CD4-positive, alpha-beta memory T cell (primary cell): ENCODE results near the gene CNN3. TPM values are rescaled to one million over a fixed set of nuclear protein-coding genes. Genes with fewer than 3 reads are reported as not detected.

ENCODE experiments used
- CTCF ChIA-PET: fragments of 350-600 bp; sonication (Branson Sonifier 250); formaldehyde crosslinking; loops from one replicate; lab custom pipeline; 2021; ENCODE audit warnings: inconsistent platforms; ENCODE audit not compliant: partially characterized antibody; lab: Charles Lee
- POLR2A ChIA-PET: fragments of 350-600 bp; sonication (Branson Sonifier 250); formaldehyde crosslinking; loops from one replicate; lab custom pipeline; 2021; ENCODE audit not compliant: partially characterized antibody; lab: Charles Lee
- DNase-seq, 5 donors: peaks; one replicate each; pipeline versions ENCODE4 v3.0.0 to v3.0.0-alpha.2; 2020 to 2022; ENCODE audit warnings: mixed read lengths in 1 of 5
- H3K27ac ChIP-seq: one replicate; pipeline ENCODE4 v1.7.0; 2013; ENCODE audit warnings: low read depth, low read length
- H3K27me3 ChIP-seq: 2 replicates; pipeline ENCODE4 v1.7.0; 2013; ENCODE audit warnings: mild to moderate bottlenecking, low read length, moderate library complexity; ENCODE audit not compliant: insufficient read depth
- H3K36me3 ChIP-seq: 2 replicates; pipeline ENCODE4 v1.7.0; 2013; ENCODE audit warnings: mild to moderate bottlenecking, low read length, moderate library complexity; ENCODE audit not compliant: insufficient read depth
- H3K4me1 ChIP-seq: 2 replicates; pipeline ENCODE4 v1.7.0; 2013; ENCODE audit warnings: mild to moderate bottlenecking, low read length, moderate library complexity; ENCODE audit not compliant: insufficient read depth
- H3K4me3 ChIP-seq, 2 donors: one replicate each; pipeline ENCODE4 v1.7.0; 2013; ENCODE audit warnings: low read length in 2 of 2, mild to moderate bottlenecking in 1 of 2
- H3K9me3 ChIP-seq, 2 donors: one replicate each; pipeline ENCODE4 v1.7.0; 2013; ENCODE audit warnings: low read length in 2 of 2, control low read depth in 1 of 2; ENCODE audit not compliant: control insufficient read depth in 1 of 2
- H3K27ac Mint-ChIP-seq, 7 donors: one replicate each; pipeline ENCODE4 v1.8.0; 2020 to 2021; ENCODE audit warnings: mixed read lengths in 7 of 7, mild to moderate bottlenecking in 6 of 7, inconsistent platforms in 3 of 7, moderate library complexity in 3 of 7
- H3K27me3 Mint-ChIP-seq, 2 donors: one replicate each; pipeline ENCODE4 v1.8.0; 2020 to 2021; ENCODE audit warnings: mixed read lengths in 2 of 2
- H3K36me3 Mint-ChIP-seq, 2 donors: one replicate each; pipeline ENCODE4 v1.8.0; 2020 to 2021; ENCODE audit warnings: mixed read lengths in 2 of 2, inconsistent platforms in 1 of 2, mild to moderate bottlenecking in 1 of 2
- H3K4me1 Mint-ChIP-seq, 4 donors: one replicate each; pipeline ENCODE4 v1.8.0; 2020 to 2021; ENCODE audit warnings: mixed read lengths in 4 of 4, mild to moderate bottlenecking in 1 of 4
- H3K4me3 Mint-ChIP-seq, 8 donors: one replicate each; pipeline ENCODE4 v1.8.0; 2020 to 2021; ENCODE audit warnings: mixed read lengths in 8 of 8, mild to moderate bottlenecking in 7 of 8, moderate library complexity in 6 of 8, inconsistent platforms in 3 of 8
- H3K9me3 Mint-ChIP-seq, 8 donors: one replicate each; pipeline ENCODE4 v1.8.0; 2020 to 2021; ENCODE audit warnings: mixed read lengths in 8 of 8, mild to moderate bottlenecking in 5 of 8, inconsistent platforms in 3 of 8, moderate library complexity in 1 of 8
- intact Hi-C: fragments of 100-400 bp; cut with micrococcal nuclease; formaldehyde crosslinking; loops from one replicate; pipeline ENCODE4 v1.15.1; 2023
- polyA plus RNA-seq, 2 donors: library from polyadenylated mRNA; unstranded; fragments of 300-500 nt; fragmentation: Illumina TruSeq; gene quantifications; one replicate each; pipeline ENCODE4 v1.2.3, GENCODE V29; 2021
- total RNA-seq, 2 experiments: library from RNA; stranded (reverse); gene quantifications; one replicate each; pipeline ENCODE4 v1.2.3, GENCODE V29; 2021

The CNN3 gene
- total and polyA plus RNA-seq, 4 experiments from 2014 or later = 1.9 to 3.2 (median 2.4) TPM

GRCh38 chr1:94966033-94966432, 39.1 kb upstream of the CNN3 start:
- no peaks in the 10 kb centered on the region for H3K36me3 ChIP-seq
- intact Hi-C loops = no loop called here
- H3K27me3 Mint-ChIP-seq = no peaks in the 10 kb centered on the region
- H3K4me1 Mint-ChIP-seq = peaks cover 4 to 12% (median 6%) of the 10 kb centered on the region in 4 donors
- no peak overlapping the region for H3K4me3 Mint-ChIP-seq
- H3K27ac ChIP-seq = no peak overlapping the region
- ChIA-PET CTCF (no interaction called here), POLR2A (no interaction called here)
- peaks cover 3 to 5% of the 10 kb centered on the region in 2 donors for H3K36me3 Mint-ChIP-seq
- H3K4me1 ChIP-seq = peaks cover 15% of the 10 kb centered on the region
- DNase-seq = no peak
- peaks cover 0 to 2% (median 0%) of the 10 kb centered on the region in 8 donors for H3K9me3 Mint-ChIP-seq
- no peaks in the 10 kb centered on the region for H3K27me3 ChIP-seq
- H3K27ac Mint-ChIP-seq = no peak overlapping the region
- H3K9me3 ChIP-seq = no peaks in the 10 kb centered on the region
- no peak overlapping the region for H3K4me3 ChIP-seq

GRCh38 chr1:94963864-94964263, 37.0 kb upstream of the CNN3 start:
- H3K27ac ChIP-seq = no peak overlapping the region
- peaks cover 3 to 5% of the 10 kb centered on the region in 2 donors for H3K36me3 Mint-ChIP-seq
- peak overlapping the region in 1 of 7 donors; percentile 87 for H3K27ac Mint-ChIP-seq
- intact Hi-C loops = loop anchor here (5.0 kb wide), 2 partner anchors 37 to 1617 kb away; partner anchors contain the start of genes CNN3 and DR1
- H3K4me3 ChIP-seq = no peak overlapping the region
- no peaks in the 10 kb centered on the region for H3K9me3 ChIP-seq
- POLR2A ChIA-PET = interaction anchor here (1.2 kb wide), 1 partner anchor 109 kb away, joined by 5 read pairs; no protein-coding TSS in a partner anchor
- no peaks in the 10 kb centered on the region for H3K27me3 Mint-ChIP-seq
- H3K27me3 ChIP-seq = no peaks in the 10 kb centered on the region
- peaks cover 4 to 12% (median 6%) of the 10 kb centered on the region in 4 donors for H3K4me1 Mint-ChIP-seq
- peaks cover 0 to 2% (median 0%) of the 10 kb centered on the region in 8 donors for H3K9me3 Mint-ChIP-seq
- peak overlapping the region in 3 of 8 donors; percentile 20 to 61 (median 28) for H3K4me3 Mint-ChIP-seq
- DNase-seq = no peak
- CTCF ChIA-PET = interaction anchor here (0.7 to 1.9 kb wide), 2 partner anchors 10 to 110 kb away, joined by 3 to 6 read pairs; no protein-coding TSS in a partner anchor
- H3K36me3 ChIP-seq = no peaks in the 10 kb centered on the region
- peaks cover 15% of the 10 kb centered on the region for H3K4me1 ChIP-seq

GRCh38 chr1:94962409-94963265, 35.7 kb upstream of the CNN3 start:
- Histone ChIP-seq H3K27ac (peak overlapping the region; percentile 38), H3K27me3 (no peaks in the 10 kb centered on the region), H3K9me3 (no peaks in the 10 kb centered on the region), H3K36me3 (no peaks in the 10 kb centered on the region), H3K4me3 (peak overlapping the region; percentile 58 to 68), H3K4me1 (peaks cover 15% of the 10 kb centered on the region)
- H3K9me3 Mint-ChIP-seq = no peaks in the 10 kb centered on the region
- CTCF ChIA-PET = interaction anchor here (0.6 kb wide), 1 partner anchor 104 kb away, joined by 3 read pairs; no protein-coding TSS in a partner anchor
- peaks cover 4 to 12% (median 6%) of the 10 kb centered on the region in 4 donors for H3K4me1 Mint-ChIP-seq
- H3K4me3 Mint-ChIP-seq = peak overlapping the region; percentile 86 to 99 (median 94)
- intact Hi-C loops = loop anchor here (5.0 kb wide), 2 partner anchors 35 to 1615 kb away; partner anchors contain the start of genes CNN3 and DR1
- peak overlapping the region; percentile 24 to 97 (median 92) for H3K27ac Mint-ChIP-seq
- DNase-seq = peak in 4 of 5 donors; percentile 8 to 33 (median 26)
- H3K36me3 Mint-ChIP-seq = peaks cover 0 to 3% of the 10 kb centered on the region in 2 donors
- no peaks in the 10 kb centered on the region for H3K27me3 Mint-ChIP-seq
- POLR2A ChIA-PET = interaction anchor here (1.2 kb wide), 1 partner anchor 111 kb away, joined by 5 read pairs; no protein-coding TSS in a partner anchor

- Histone ChIP-seq H3K36me3 (no peaks in the 10 kb centered on the region), H3K9me3 (no peaks in the 10 kb centered on the region), H3K4me1 (peaks cover 15% of the 10 kb centered on the region), H3K27me3 (no peaks in the 10 kb centered on the region), H3K27ac (no peak overlapping the region), H3K4me3 (no peak overlapping the region)
- H3K4me3 Mint-ChIP-seq = peak overlapping the region in 7 of 8 donors; percentile 17 to 99 (median 80)
- intact Hi-C loops = loop anchor here (5.0 kb wide), 2 partner anchors 35 to 1615 kb away; partner anchors contain the start of genes CNN3 and DR1
- H3K36me3 Mint-ChIP-seq = peaks cover 0 to 3% of the 10 kb centered on the region in 2 donors
- H3K27ac Mint-ChIP-seq = peak overlapping the region in 4 of 7 donors; percentile 24 to 96 (median 54)
- no peaks in the 10 kb centered on the region for H3K27me3 Mint-ChIP-seq
- DNase-seq = no peak
- H3K4me1 Mint-ChIP-seq = peaks cover 4 to 12% (median 6%) of the 10 kb centered on the region in 4 donors
- ChIA-PET CTCF (interaction anchor here (1.1 to 1.5 kb wide), 2 partner anchors 108 to 272 kb away, joined by 3 to 10 read pairs; partner anchors contain the start of gene RWDD3), POLR2A (no interaction called here)
- H3K9me3 Mint-ChIP-seq = no peaks in the 10 kb centered on the region
Measured at GRCh38 chr1:94961988-94962387, 35.1 kb upstream of the CNN3 start.

GRCh38 chr1:94961582-94961981, 34.7 kb upstream of the CNN3 start:
- H3K36me3 ChIP-seq = no peaks in the 10 kb centered on the region
- Mint-ChIP-seq H3K9me3 (no peaks in the 10 kb centered on the region), H3K27ac (peak overlapping the region in 2 of 7 donors; percentile 19 to 42), H3K4me1 (peaks cover 4 to 12% (median 6%) of the 10 kb centered on the region in 4 donors), H3K27me3 (no peaks in the 10 kb centered on the region), H3K36me3 (peaks cover 0 to 3% of the 10 kb centered on the region in 2 donors), H3K4me3 (peak overlapping the region in 4 of 8 donors; percentile 6 to 80 (median 56))
- CTCF ChIA-PET = interaction anchor here (0.5 to 1.5 kb wide), 3 partner anchors 8 to 272 kb away, joined by 3 to 10 read pairs (median 3); partner anchors contain the start of gene RWDD3
- no peaks in the 10 kb centered on the region for H3K9me3 ChIP-seq
- no peaks in the 10 kb centered on the region for H3K27me3 ChIP-seq
- H3K4me1 ChIP-seq = peaks cover 15% of the 10 kb centered on the region
- H3K27ac ChIP-seq = no peak overlapping the region
- DNase-seq = no peak
- H3K4me3 ChIP-seq = no peak overlapping the region
- POLR2A ChIA-PET = no interaction called here
- intact Hi-C loops = loop anchor here (5.0 kb wide), 2 partner anchors 34 to 1614 kb away; partner anchors contain the start of genes CNN3 and DR1

GRCh38 chr1:94958081-94958480, 31.2 kb upstream of the CNN3 start:
- H3K27ac Mint-ChIP-seq = no peak overlapping the region
- H3K9me3 Mint-ChIP-seq = no peaks in the 10 kb centered on the region

More at GRCh38 chr1:94958081-94958480, 31.2 kb upstream of the CNN3 start:
- no peak overlapping the region for H3K27ac ChIP-seq
- no peaks in the 10 kb centered on the region for H3K27me3 ChIP-seq
- no peak overlapping the region for H3K4me3 Mint-ChIP-seq
- H3K36me3 Mint-ChIP-seq = peaks cover 0 to 3% of the 10 kb centered on the region in 2 donors
- H3K9me3 ChIP-seq = no peaks in the 10 kb centered on the region
- intact Hi-C loops = no loop called here
- no peaks in the 10 kb centered on the region for H3K36me3 ChIP-seq
- DNase-seq = no peak
- no peak overlapping the region for H3K4me3 ChIP-seq
- no peaks in the 10 kb centered on the region for H3K27me3 Mint-ChIP-seq
- peaks cover 4 to 12% (median 4%) of the 10 kb centered on the region in 4 donors for H3K4me1 Mint-ChIP-seq
- peaks cover 11% of the 10 kb centered on the region for H3K4me1 ChIP-seq
- POLR2A ChIA-PET = no interaction called here
- CTCF ChIA-PET = no interaction called here
